ENCODE results near the gene FAM120C.

Gene FAM120C

GRCh38 chrX:54024350-54024749 is 158.7 kb downstream of the FAM120C start:
- no peak for DNase-seq
